GM18873 (cell line): ENCODE measurements around the gene NIN.

Source experiments
- ATAC-seq: cut with Tn5 transposase; IDR thresholded peaks from one replicate; pipeline ENCODE4 v1.9.1; 2021; ENCODE audit warnings: mild to moderate bottlenecking, moderate library complexity, moderate number of reproducible peaks; ENCODE audit not compliant: unreplicated experiment, low FRiP score

NIN gene

GRCh38 chr14:50794068-50794645 is 36.8 kb downstream of the NIN start:
- no peak for ATAC-seq

- no peak for ATAC-seq
These were observed 38.3 kb downstream of the NIN start for GRCh38 chr14:50792634-50793068.

GRCh38 chr14:50792051-50792477 is 38.9 kb downstream of the NIN start:
- ATAC-seq: no peak

GRCh38 chr14:50791201-50791600 is 39.8 kb downstream of the NIN start:
- ATAC-seq: peak; percentile 36

GRCh38 chr14:50790589-50790988 is 40.4 kb downstream of the NIN start:
- no peak for ATAC-seq

- ATAC-seq: no peak
These were observed 44.1 kb downstream of the NIN start for GRCh38 chr14:50786751-50787464.

GRCh38 chr14:50785457-50786063 is 45.4 kb downstream of the NIN start:
- no peak for ATAC-seq

- no peak for ATAC-seq
These were observed 46.1 kb downstream of the NIN start for GRCh38 chr14:50784683-50785456.

GRCh38 chr14:50783563-50783962 is 47.4 kb downstream of the NIN start:
- ATAC-seq: no peak

GRCh38 chr14:50780393-50780792 is 50.6 kb downstream of the NIN start:
- no peak for ATAC-seq

GRCh38 chr14:50778721-50779483 is 52.1 kb downstream of the NIN start:
- ATAC-seq: no peak

- no peak for ATAC-seq
These were observed 54.4 kb downstream of the NIN start for GRCh38 chr14:50776522-50776921.

GRCh38 chr14:50775357-50775756 is 55.6 kb downstream of the NIN start:
- ATAC-seq: no peak

GRCh38 chr14:50774542-50775267 is 56.3 kb downstream of the NIN start:
- no peak for ATAC-seq

- no peak for ATAC-seq
These were observed 57.1 kb downstream of the NIN start for GRCh38 chr14:50773632-50774541.

GRCh38 chr14:50772412-50772811 is 58.5 kb downstream of the NIN start:
- no peak for ATAC-seq

GRCh38 chr14:50770586-50770985 is 60.4 kb downstream of the NIN start:
- ATAC-seq: no peak

GRCh38 chr14:50769863-50770500 is 61.0 kb downstream of the NIN start:
- no peak for ATAC-seq
